Measurements from ENCODE around the gene TARP.

Gene TARP

DNA sequence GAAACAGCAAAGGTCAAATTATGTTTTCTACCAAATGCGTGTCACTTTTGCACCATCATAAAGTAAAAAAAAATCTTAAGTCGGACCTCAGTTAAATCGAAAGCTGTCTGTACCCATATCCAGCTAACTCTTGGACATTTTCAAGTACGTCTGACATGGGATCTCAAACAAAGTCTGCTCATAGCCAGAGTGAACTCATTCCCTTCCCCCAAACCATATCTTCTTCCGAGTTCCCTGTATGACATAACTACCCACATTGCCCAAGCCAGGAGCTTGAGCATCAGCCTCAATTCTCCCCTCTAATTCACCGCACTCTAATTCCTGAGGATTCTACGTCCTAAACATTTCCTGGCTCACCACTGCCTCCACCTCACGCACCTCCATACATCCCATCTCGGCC lies 44.8 kb upstream of the TARP start:
- ChIA-PET CTCF (interaction anchor here (0.9 to 2.6 kb wide), 10 partner anchors 10 to 401 kb away, joined by 3 to 13 read pairs (median 5); partner anchors contain the start of genes SFRP4 and STARD3NL), POLR2A (no interaction called here), RAD21 (ENCODE audit: low non-redundant PET in 1 of 2, low total read pairs in 2 of 2, uncharacterized antibody in 2 of 2, unreplicated experiment in 2 of 2) (interaction anchor here in 1 of 2 experiments (1.3 kb wide), 1 partner anchor 102 kb away, joined by 3 read pairs; no protein-coding TSS in a partner anchor)
- intact Hi-C loops (cut with micrococcal nuclease), result loop anchor here (5.0 kb wide), 1 partner anchor 96 kb away; no protein-coding TSS in a partner anchor
- H3K27ac ChIP-seq (ENCODE audit: low read depth, low read length), result no peak overlapping the region
- DNase-seq (ENCODE audit: low read depth, low spot score) (no peak), ATAC-seq (no peak)
- 0 out of 2 replicates have a peak, but pooled peaks cover 7% of the 10 kb centered on the region for H3K27me3 ChIP-seq (ENCODE audit: insufficient read depth, low read length)
- H3K9ac ChIP-seq (ENCODE audit: low read length), result no peak overlapping the region
- H3K4me1 ChIP-seq (ENCODE audit: control insufficient read depth in 1 of 2, insufficient read depth in 2 of 2, low read length in 2 of 2), result peaks cover 4 to 10% of the 10 kb centered on the region in 2 experiments; a peak in 2 of 4 replicates
- no peaks in the 10 kb centered on the region for H4K20me1 ChIP-seq (ENCODE audit: insufficient read depth)
- no peak overlapping the region for H3K4me2 ChIP-seq (ENCODE audit: low read length)
- TF ChIP-seq ELF1 (IDR thresholded peaks at IDR 0.05; ENCODE audit: borderline replicate concordance, low read depth) (no peak), EZH2phosphoT487 (IDR thresholded peaks at IDR 0.05; ENCODE audit: borderline replicate concordance) (no peak), SIN3A (IDR thresholded peaks at IDR 0.05; ENCODE audit: low read depth) (no peak), JUND (IDR thresholded peaks at IDR 0.05) (no peak), TCF7L2 (IDR thresholded peaks at IDR 0.05; ENCODE audit: borderline replicate concordance, extremely low read depth, insufficient read depth, insufficient read length) (no peak), YY1 (IDR thresholded peaks at IDR 0.05; ENCODE audit: extremely low read depth, insufficient replicate concordance, low read depth, low read length) (no peak), SP1 (IDR thresholded peaks at IDR 0.05; ENCODE audit: low read depth) (no peak), ZFX (IDR thresholded peaks at IDR 0.05) (no peak), POLR2AphosphoS5 (IDR thresholded peaks at IDR 0.05; ENCODE audit: low read depth, low read length) (no peak), CEBPB (IDR thresholded peaks at IDR 0.05; ENCODE audit: low read depth) (no peak), MAX (IDR thresholded peaks at IDR 0.05) (no peak), EGR1 (IDR thresholded peaks at IDR 0.05; ENCODE audit: low read depth) (no peak)
- TF ChIP-seq, protein P1, sequence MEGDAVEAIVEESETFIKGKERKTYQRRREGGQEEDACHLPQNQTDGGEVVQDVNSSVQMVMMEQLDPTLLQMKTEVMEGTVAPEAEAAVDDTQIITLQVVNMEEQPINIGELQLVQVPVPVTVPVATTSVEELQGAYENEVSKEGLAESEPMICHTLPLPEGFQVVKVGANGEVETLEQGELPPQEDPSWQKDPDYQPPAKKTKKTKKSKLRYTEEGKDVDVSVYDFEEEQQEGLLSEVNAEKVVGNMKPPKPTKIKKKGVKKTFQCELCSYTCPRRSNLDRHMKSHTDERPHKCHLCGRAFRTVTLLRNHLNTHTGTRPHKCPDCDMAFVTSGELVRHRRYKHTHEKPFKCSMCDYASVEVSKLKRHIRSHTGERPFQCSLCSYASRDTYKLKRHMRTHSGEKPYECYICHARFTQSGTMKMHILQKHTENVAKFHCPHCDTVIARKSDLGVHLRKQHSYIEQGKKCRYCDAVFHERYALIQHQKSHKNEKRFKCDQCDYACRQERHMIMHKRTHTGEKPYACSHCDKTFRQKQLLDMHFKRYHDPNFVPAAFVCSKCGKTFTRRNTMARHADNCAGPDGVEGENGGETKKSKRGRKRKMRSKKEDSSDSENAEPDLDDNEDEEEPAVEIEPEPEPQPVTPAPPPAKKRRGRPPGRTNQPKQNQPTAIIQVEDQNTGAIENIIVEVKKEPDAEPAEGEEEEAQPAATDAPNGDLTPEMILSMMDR (IDR thresholded peaks at IDR 0.05 in 2 of 3, conservative IDR thresholded peaks at IDR 0.05 in 1 of 3; ENCODE audit: borderline replicate concordance in 1 of 3, insufficient read depth in 1 of 3, low read depth in 2 of 3, low read length in 2 of 3), result no peak
- no peak overlapping the region for H3K4me3 ChIP-seq (replicated peaks in 1 of 2; ENCODE audit: low read depth in 1 of 2, low read length in 2 of 2)
- no peaks in the 10 kb centered on the region for H3K9me2 ChIP-seq (ENCODE audit: insufficient read depth)
- no peaks in the 10 kb centered on the region for H3K36me3 ChIP-seq (ENCODE audit: control insufficient read depth in 1 of 2, insufficient read depth in 2 of 2, low read length in 2 of 2)
- no peaks in the 10 kb centered on the region for H3K79me2 ChIP-seq (ENCODE audit: insufficient read depth, low read length)
- no peaks in the 10 kb centered on the region for H3K9me3 ChIP-seq (ENCODE audit: control insufficient read depth in 1 of 2, insufficient read depth in 1 of 2, low read depth in 1 of 2, low read length in 2 of 2)
- BruUV-seq (replicated peaks), result no TSS peak
- H2AFZ ChIP-seq (ENCODE audit: low read depth, low read length, poor library complexity, severe bottlenecking), result no peak overlapping the region
